Neural progenitor cell (in vitro differentiated cells): ENCODE measurements around the gene CLIC5. TPM values are rescaled to one million over a fixed set of nuclear protein-coding genes. Genes with fewer than 3 reads are reported as not detected.

Experiments used
- DNase-seq: peaks from one replicate; pipeline ENCODE4 v3.0.0-alpha.2; 2016; ENCODE audit warnings: low spot score
- H2AFZ ChIP-seq: fragments of 200-600 bp; sonication (generic); replicated peaks from 2 replicates; pipeline ENCODE4 v1.6.1; 2016; ENCODE audit warnings: antibody characterized with exemption
- H3F3A ChIP-seq: fragments of 200-600 bp; sonication (generic); 2 replicates; pipeline ENCODE4 v1.6.1; 2016; ENCODE audit warnings: antibody characterized with exemption, low read depth
- H3K27ac ChIP-seq: fragments of 200-600 bp; sonication (generic); 2 replicates; pipeline ENCODE4 v1.5.1; 2016; ENCODE audit warnings: mild to moderate bottlenecking
- H3K27me3 ChIP-seq: fragments of 200-600 bp; sonication (generic); 2 replicates; pipeline ENCODE4 v1.6.1; 2016; ENCODE audit warnings: mild to moderate bottlenecking, moderate library complexity
- H3K36me3 ChIP-seq: fragments of 200-600 bp; sonication (generic); 2 replicates; pipeline ENCODE4 v1.5.1; 2016
- H3K4me1 ChIP-seq: fragments of 200-600 bp; sonication (generic); 2 replicates; pipeline ENCODE4 v1.6.1; 2016; ENCODE audit warnings: mixed run types
- H3K4me2 ChIP-seq: fragments of 200-600 bp; sonication (generic); 2 replicates; pipeline ENCODE4 v1.6.1; 2016
- H3K4me3 ChIP-seq: fragments of 200-600 bp; sonication (generic); 2 replicates; pipeline ENCODE4 v1.5.1; 2016
- H3K79me2 ChIP-seq: fragments of 200-600 bp; sonication (generic); 2 replicates; pipeline ENCODE4 v1.6.1; 2016; ENCODE audit warnings: low read depth
- H3K9ac ChIP-seq: fragments of 200-600 bp; sonication (generic); 2 replicates; pipeline ENCODE4 v1.6.1; 2016
- H3K9me3 ChIP-seq: fragments of 200-600 bp; sonication (generic); 2 replicates; pipeline ENCODE4 v1.5.1; 2016; ENCODE audit warnings: low read depth
- H4K20me1 ChIP-seq: fragments of 200-600 bp; sonication (generic); 2 replicates; pipeline ENCODE4 v1.6.1; 2016; ENCODE audit warnings: low read depth
- H3K27ac Mint-ChIP-seq: 3 replicates; pipeline ENCODE4 v1.8.0; 2021; ENCODE audit warnings: mixed read lengths
- H3K27me3 Mint-ChIP-seq: 2 replicates; pipeline ENCODE4 v1.8.0; 2022; ENCODE audit warnings: low read depth, mild to moderate bottlenecking, inconsistent platforms, moderate library complexity, mixed read lengths; ENCODE audit not compliant: insufficient read depth
- H3K36me3 Mint-ChIP-seq: 3 replicates; pipeline ENCODE4 v1.8.0; 2021; ENCODE audit warnings: mixed read lengths
- H3K4me1 Mint-ChIP-seq: 3 replicates; pipeline ENCODE4 v1.8.0; 2021; ENCODE audit warnings: mixed read lengths
- H3K4me3 Mint-ChIP-seq: 3 replicates; pipeline ENCODE4 v1.8.0; 2021; ENCODE audit warnings: mild to moderate bottlenecking, moderate library complexity, mixed read lengths
- H3K9me3 Mint-ChIP-seq: 3 replicates; pipeline ENCODE4 v1.8.0; 2020; ENCODE audit warnings: mixed read lengths
- CTCF ChIP-seq: fragments of 200-600 bp; sonication (generic); IDR thresholded peaks from 2 replicates; pipeline ENCODE4 v1.5.1; 2017; ENCODE audit warnings: antibody characterized with exemption, mild to moderate bottlenecking
- EZH2 ChIP-seq: fragments of 200-600 bp; sonication (generic); IDR thresholded peaks from 2 replicates; pipeline ENCODE4 v1.6.1; 2017; ENCODE audit warnings: antibody characterized with exemption, mild to moderate bottlenecking, moderate library complexity
- EZH2phosphoT487 ChIP-seq: fragments of 200-600 bp; sonication (generic); IDR thresholded peaks from 2 replicates; pipeline ENCODE4 v1.6.1; 2017; ENCODE audit warnings: antibody characterized with exemption
- small RNA-seq: library from RNA; depleted of rRNA; stranded (forward); fragments of <200 nt; gene quantifications from one replicate; pipeline ENCODE3, GENCODE V24; 2015
- total RNA-seq: library from RNA; depleted of rRNA; stranded (reverse); fragments of >200 nt; gene quantifications from 2 replicates; pipeline ENCODE4 v1.2.3, GENCODE V29; 2015; ENCODE audit warnings: low replicate concordance

CLIC5 gene
- total RNA-seq, 1 donor from 2014 or later: not detected

- Histone ChIP-seq H3K36me3 (no peaks in the 10 kb centered on the region), H3K79me2 (no peaks in the 10 kb centered on the region), H3K27me3 (no peaks in the 10 kb centered on the region), H3K9ac (no peak overlapping the region), H3F3A (no peaks in the 10 kb centered on the region), H3K4me1 (no peaks in the 10 kb centered on the region), H2AFZ (no peak overlapping the region), H3K4me2 (no peak overlapping the region), H4K20me1 (no peaks in the 10 kb centered on the region), H3K9me3 (no peaks in the 10 kb centered on the region), H3K27ac (no peak overlapping the region), H3K4me3 (no peak overlapping the region)
- Mint-ChIP-seq H3K36me3 (no peaks in the 10 kb centered on the region), H3K4me1 (peaks cover 3% of the 10 kb centered on the region), H3K27me3 (peaks cover 7% of the 10 kb centered on the region), H3K4me3 (no peak overlapping the region), H3K27ac (no peak overlapping the region), H3K9me3 (no peaks in the 10 kb centered on the region)
- no peak for DNase-seq
- TF ChIP-seq CTCF (no peak), EZH2 (no peak), EZH2phosphoT487 (no peak)
These were observed 179.8 kb downstream of the CLIC5 start for GRCh38 chr6:45835721-45836437.

GRCh38 chr6:45832063-45832462 lies 183.6 kb downstream of the CLIC5 start:
- Mint-ChIP-seq H3K27ac (no peak overlapping the region), H3K27me3 (peaks cover 4% of the 10 kb centered on the region), H3K4me1 (peaks cover 3% of the 10 kb centered on the region), H3K9me3 (peaks cover 3% of the 10 kb centered on the region), H3K36me3 (no peaks in the 10 kb centered on the region), H3K4me3 (no peak overlapping the region)
- no peaks in the 10 kb centered on the region for H3K27me3 ChIP-seq
- H3K27ac ChIP-seq: no peak overlapping the region
- no peak overlapping the region for H3K4me2 ChIP-seq
- no peak overlapping the region for H2AFZ ChIP-seq
- TF ChIP-seq EZH2: no peak
- TF ChIP-seq EZH2phosphoT487: no peak
- TF ChIP-seq CTCF: no peak
- DNase-seq: no peak
- no peaks in the 10 kb centered on the region for H3K79me2 ChIP-seq
- no peak overlapping the region for H3K9ac ChIP-seq
- no peaks in the 10 kb centered on the region for H3F3A ChIP-seq
- H3K4me1 ChIP-seq: no peaks in the 10 kb centered on the region
- H3K36me3 ChIP-seq: no peaks in the 10 kb centered on the region
- no peaks in the 10 kb centered on the region for H3K9me3 ChIP-seq
- H4K20me1 ChIP-seq: no peaks in the 10 kb centered on the region
- no peak overlapping the region for H3K4me3 ChIP-seq

Small RNAs within 50 kb of the gene (small RNA-seq; reads per million reads assigned to genes)
- gene RNU6-754P: not detected

Other genes with a start within 250 kb of the CLIC5 start
- 13.1 and 22.9 TPM in 2 replicates for gene ENPP4, start 114.1 kb upstream of the CLIC5 start, total RNA-seq
- gene ENPP5, start 155.1 kb upstream of the CLIC5 start, total RNA-seq: 9.1 and 23.7 TPM in 2 replicates